GM23338 (cell line): ENCODE results near the gene METTL14. TPM values are rescaled to one million over a fixed set of nuclear protein-coding genes. Genes with fewer than 3 reads are reported as not detected.

Experiments used
- ATAC-seq: fragments of 200-7000 bp; cut with Tn5 transposase; 3 replicates; pipeline ENCODE4 v1.9.1; 2020
- DNase-seq: peaks from one replicate; pipeline ENCODE4 v3.0.0-alpha.2; 2015; ENCODE audit warnings: low spot score
- H2AFZ ChIP-seq: fragments of 200-600 bp; sonication (generic); 2 replicates; pipeline ENCODE4 v1.8.0; 2016; ENCODE audit warnings: antibody characterized with exemption, mild to moderate bottlenecking, moderate library complexity
- H3F3A ChIP-seq: fragments of 200-600 bp; sonication (generic); replicated peaks from 2 replicates; pipeline ENCODE4 v1.8.0; 2017; ENCODE audit warnings: antibody characterized with exemption, mixed run types, low read depth
- H3K27ac ChIP-seq: fragments of 200-600 bp; sonication (generic); 2 replicates; pipeline ENCODE4 v1.6.1; 2016; ENCODE audit warnings: low read depth
- H3K27me3 ChIP-seq: fragments of 200-600 bp; sonication (generic); 2 replicates; pipeline ENCODE4 v1.8.0; 2016; ENCODE audit warnings: mild to moderate bottlenecking, mixed run types, moderate library complexity; ENCODE audit not compliant: insufficient read depth
- H3K36me3 ChIP-seq: fragments of 200-600 bp; sonication (generic); 2 replicates; pipeline ENCODE4 v1.8.0; 2016; ENCODE audit warnings: mild to moderate bottlenecking; ENCODE audit not compliant: insufficient read depth
- H3K4me1 ChIP-seq: fragments of 200-600 bp; sonication (generic); 2 replicates; pipeline ENCODE4 v1.8.0; 2016; ENCODE audit warnings: mild to moderate bottlenecking, moderate library complexity; ENCODE audit not compliant: insufficient read depth
- H3K4me2 ChIP-seq: fragments of 200-600 bp; sonication (generic); 2 replicates; pipeline ENCODE4 v1.7.1; 2017; ENCODE audit warnings: mixed run types
- H3K4me3 ChIP-seq: fragments of 200-600 bp; sonication (generic); 2 replicates; pipeline ENCODE4 v1.6.1; 2016; ENCODE audit warnings: mixed run types
- H3K79me2 ChIP-seq: fragments of 200-600 bp; sonication (generic); replicated peaks from 2 replicates; pipeline ENCODE4 v1.8.0; 2017; ENCODE audit warnings: mild to moderate bottlenecking; ENCODE audit not compliant: insufficient read depth
- H3K9me2 ChIP-seq: fragments of 200-600 bp; sonication (generic); 2 replicates; pipeline ENCODE4 v1.8.0; 2017; ENCODE audit not compliant: insufficient read depth
- H4K20me1 ChIP-seq: fragments of 200-600 bp; sonication (generic); replicated peaks from 2 replicates; pipeline ENCODE4 v1.8.0; 2017; ENCODE audit warnings: mild to moderate bottlenecking; ENCODE audit not compliant: insufficient read depth
- H3K27ac Mint-ChIP-seq: 2 replicates; pipeline ENCODE4 v1.8.0; 2020; ENCODE audit warnings: inconsistent platforms, mild to moderate bottlenecking, moderate library complexity, mixed read lengths
- H3K27me3 Mint-ChIP-seq: 3 replicates; pipeline ENCODE4 v1.8.0; 2022; ENCODE audit warnings: low read depth, mild to moderate bottlenecking, moderate library complexity, mixed read lengths, inconsistent platforms; ENCODE audit not compliant: insufficient read depth, poor library complexity
- H3K36me3 Mint-ChIP-seq: 3 replicates; pipeline ENCODE4 v1.8.0; 2021; ENCODE audit warnings: low read depth, mild to moderate bottlenecking, inconsistent platforms, moderate library complexity, mixed read lengths
- H3K4me1 Mint-ChIP-seq: 3 replicates; pipeline ENCODE4 v1.8.0; 2020; ENCODE audit warnings: mild to moderate bottlenecking, inconsistent platforms, mixed read lengths
- H3K4me3 Mint-ChIP-seq: 3 replicates; pipeline ENCODE4 v1.8.0; 2021; ENCODE audit warnings: moderate library complexity, mild to moderate bottlenecking, inconsistent platforms, mixed read lengths
- H3K9me3 Mint-ChIP-seq: 3 replicates; pipeline ENCODE4 v1.8.0; 2020; ENCODE audit warnings: moderate library complexity, mild to moderate bottlenecking, inconsistent platforms, mixed read lengths
- CREB1 ChIP-seq: fragments of 250-450 bp; sonication (Bioruptor Pico); IDR thresholded peaks from 2 replicates; pipeline ENCODE4 v1.5.0; 2020; ENCODE audit warnings: low read depth, mild to moderate bottlenecking, moderate library complexity
- CTCF ChIP-seq, 2 experiments: fragments of 200-600 bp in 1 of 2; sonication (generic) in 1 of 2; conservative IDR thresholded peaks; 2 replicates each; pipeline versions ENCODE4 v1.5.1 to v1.6.1; 2016 to 2017; ENCODE audit warnings: antibody characterized with exemption in 2 of 2, low read depth in 2 of 2, mild to moderate bottlenecking in 2 of 2, moderate library complexity in 1 of 2
- ETS1 ChIP-seq: IDR thresholded peaks from 2 replicates; pipeline ENCODE4 v1.6.1; 2016; ENCODE audit warnings: antibody characterized with exemption
- EZH2phosphoT487 ChIP-seq: fragments of 200-600 bp; sonication (generic); IDR thresholded peaks from one replicate; pipeline ENCODE4 v1.8.1; 2018; ENCODE audit warnings: antibody characterized with exemption; ENCODE audit not compliant: unreplicated experiment
- JUNB ChIP-seq: IDR thresholded peaks from one replicate; pipeline ENCODE4 v1.6.1; 2016; ENCODE audit warnings: antibody characterized with exemption; ENCODE audit not compliant: unreplicated experiment
- NANOG ChIP-seq: IDR thresholded peaks from 2 replicates; pipeline ENCODE4 v1.6.1; 2016; ENCODE audit warnings: antibody characterized with exemption, borderline replicate concordance
- POLR2AphosphoS5 ChIP-seq: IDR thresholded peaks from 2 replicates; pipeline ENCODE4 v1.6.1; 2016; ENCODE audit warnings: antibody characterized with exemption, low read depth
- REST ChIP-seq: IDR thresholded peaks from one replicate; pipeline ENCODE4 v1.6.1; 2018; ENCODE audit warnings: antibody characterized with exemption; ENCODE audit not compliant: unreplicated experiment
- ZNF114 ChIP-seq: fragments of 250-450 bp; sonication (Bioruptor Pico); IDR thresholded peaks from 2 replicates; pipeline ENCODE4 v1.5.0; 2020; ENCODE audit warnings: mild to moderate bottlenecking, moderate library complexity
- ZNF331 ChIP-seq: fragments of 250-450 bp; sonication (Bioruptor Pico); IDR thresholded peaks from 2 replicates; pipeline ENCODE4 v1.5.0; 2020; ENCODE audit warnings: low read depth, mild to moderate bottlenecking, moderate library complexity
- ZNF462 ChIP-seq: fragments of 250-450 bp; sonication (Bioruptor Pico); IDR thresholded peaks from 2 replicates; pipeline ENCODE4 v1.5.0; 2020; ENCODE audit warnings: mild to moderate bottlenecking, moderate library complexity
- polyA plus RNA-seq: library from polyadenylated mRNA; unstranded; fragments of >200 nt; fragmentation: Nextera tagmentation; extraction: Ambion mirVana; gene quantifications from 2 replicates; pipeline ENCODE4 v1.2.1, GENCODE V29; 2016
- total RNA-seq: library from RNA; depleted of rRNA; stranded (reverse); fragments of >200 nt; shearing (Covaris generic); gene quantifications from 2 replicates; pipeline ENCODE4 v1.2.3, GENCODE V29; 2014

Gene METTL14
- total and polyA plus RNA-seq, 2 experiments from 2014 or later: 39.3 to 56.8 TPM

- Histone ChIP-seq H3K27ac (no peak overlapping the region), H3K4me2 (no peak overlapping the region), H3K9me2 (no peaks in the 10 kb centered on the region), H3K36me3 (peaks cover 12% of the 10 kb centered on the region), H3K4me3 (no peak overlapping the region), H3F3A (no peaks in the 10 kb centered on the region), H2AFZ (no peak overlapping the region), H3K79me2 (no peaks in the 10 kb centered on the region), H3K4me1 (peaks cover 10% of the 10 kb centered on the region), H3K27me3 (no peaks in the 10 kb centered on the region), H4K20me1 (no peaks in the 10 kb centered on the region)
- Mint-ChIP-seq H3K27me3 (no peaks in the 10 kb centered on the region), H3K27ac (no peak overlapping the region), H3K4me3 (no peak overlapping the region), H3K9me3 (no peaks in the 10 kb centered on the region), H3K4me1 (peaks cover 14% of the 10 kb centered on the region; the same call in 2 of the 3 replicates), H3K36me3 (peaks cover 11% of the 10 kb centered on the region)
- TF ChIP-seq POLR2AphosphoS5 (no peak), CTCF (conservative IDR thresholded peaks at IDR 0.05; ENCODE audit: low read depth in 2 of 2) (no peak), NANOG (no peak), REST (no peak), JUNB (no peak), ZNF462 (CRISPR knock-in tag) (no peak), CREB1 (CRISPR knock-in tag) (no peak), EZH2phosphoT487 (no peak), ZNF114 (CRISPR knock-in tag) (no peak), ZNF331 (CRISPR knock-in tag) (no peak), ETS1 (no peak)
- DNase-seq (no peak), ATAC-seq (no peak)
Measured at GRCh38 chr4:118759481-118759880, 74.3 kb downstream of the METTL14 start.
